A549 (cell line): ENCODE results near the gene HRH1.

Source experiments
- CEBPB ChIP-seq, 2 experiments: fragments of >200 bp in 1 of 2; sonication (Bioruptor Twin) in 1 of 2; formaldehyde crosslinking in 1 of 2; IDR thresholded peaks; 2 replicates each; pipeline ENCODE4 v1.6.1; 2012 to 2016
- JUN ChIP-seq, 2 experiments: fragments of >200 bp; sonication (Bioruptor Twin); formaldehyde crosslinking; IDR thresholded peaks; 2 replicates in 1 of 2; 3 replicates in 1 of 2; pipeline ENCODE4 v1.6.1; 2016 to 2017
- POLR2A ChIP-seq: IDR thresholded peaks from 2 replicates; pipeline ENCODE4 v1.6.1; 2012; ENCODE audit warnings: mild to moderate bottlenecking, low read length
- SMC3 ChIP-seq: fragments of >200 bp; sonication (Bioruptor Twin); formaldehyde crosslinking; IDR thresholded peaks from 3 replicates; pipeline ENCODE4 v1.6.1; 2018; ENCODE audit warnings: inconsistent platforms
- ZFP36 ChIP-seq: fragments of 450-650 bp; IDR thresholded peaks from 2 replicates; pipeline ENCODE4 v1.6.1; 2014; ENCODE audit warnings: borderline replicate concordance; ENCODE audit not compliant: partially characterized antibody
- TF ChIP-seq, protein P1 (sequence below): IDR thresholded peaks from 2 replicates; pipeline ENCODE4 v1.6.1; 2012
- TF ChIP-seq, protein P2 (sequence below): fragments of >200 bp; sonication (Bioruptor Twin); formaldehyde crosslinking; IDR thresholded peaks from 3 replicates; pipeline ENCODE4 v1.5.1; 2016

DNA sequence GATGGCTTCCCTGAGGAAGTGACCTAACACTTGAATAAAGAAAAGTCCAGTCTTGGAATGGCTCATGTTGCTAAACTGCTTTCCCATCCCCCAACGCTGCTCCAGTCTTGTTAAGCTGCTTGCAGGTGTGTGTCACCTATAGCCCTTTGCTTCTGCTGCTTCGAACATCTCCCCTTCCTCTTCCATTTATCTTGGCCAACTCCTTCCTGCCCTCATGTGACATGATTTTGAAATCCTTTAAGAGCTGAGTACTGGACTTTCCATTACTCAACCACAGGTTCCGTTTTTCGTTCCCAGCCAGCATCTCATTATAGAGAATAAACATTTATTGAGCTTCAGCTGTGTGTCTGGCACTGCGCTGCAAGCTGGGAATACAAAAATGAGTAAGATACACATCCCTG lies 119.6 kb downstream of the HRH1 start:
- TF ChIP-seq, protein P1, sequence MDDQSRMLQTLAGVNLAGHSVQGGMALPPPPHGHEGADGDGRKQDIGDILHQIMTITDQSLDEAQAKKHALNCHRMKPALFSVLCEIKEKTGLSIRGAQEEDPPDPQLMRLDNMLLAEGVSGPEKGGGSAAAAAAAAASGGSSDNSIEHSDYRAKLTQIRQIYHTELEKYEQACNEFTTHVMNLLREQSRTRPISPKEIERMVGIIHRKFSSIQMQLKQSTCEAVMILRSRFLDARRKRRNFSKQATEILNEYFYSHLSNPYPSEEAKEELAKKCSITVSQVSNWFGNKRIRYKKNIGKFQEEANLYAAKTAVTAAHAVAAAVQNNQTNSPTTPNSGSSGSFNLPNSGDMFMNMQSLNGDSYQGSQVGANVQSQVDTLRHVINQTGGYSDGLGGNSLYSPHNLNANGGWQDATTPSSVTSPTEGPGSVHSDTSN, result no peak
- TF ChIP-seq POLR2A (no peak), ZFP36 (no peak), SMC3 (no peak), CEBPB (IDR thresholded peaks at IDR 0.05) (no peak), JUN (IDR thresholded peaks at IDR 0.05) (no peak)
- TF ChIP-seq, protein P2, sequence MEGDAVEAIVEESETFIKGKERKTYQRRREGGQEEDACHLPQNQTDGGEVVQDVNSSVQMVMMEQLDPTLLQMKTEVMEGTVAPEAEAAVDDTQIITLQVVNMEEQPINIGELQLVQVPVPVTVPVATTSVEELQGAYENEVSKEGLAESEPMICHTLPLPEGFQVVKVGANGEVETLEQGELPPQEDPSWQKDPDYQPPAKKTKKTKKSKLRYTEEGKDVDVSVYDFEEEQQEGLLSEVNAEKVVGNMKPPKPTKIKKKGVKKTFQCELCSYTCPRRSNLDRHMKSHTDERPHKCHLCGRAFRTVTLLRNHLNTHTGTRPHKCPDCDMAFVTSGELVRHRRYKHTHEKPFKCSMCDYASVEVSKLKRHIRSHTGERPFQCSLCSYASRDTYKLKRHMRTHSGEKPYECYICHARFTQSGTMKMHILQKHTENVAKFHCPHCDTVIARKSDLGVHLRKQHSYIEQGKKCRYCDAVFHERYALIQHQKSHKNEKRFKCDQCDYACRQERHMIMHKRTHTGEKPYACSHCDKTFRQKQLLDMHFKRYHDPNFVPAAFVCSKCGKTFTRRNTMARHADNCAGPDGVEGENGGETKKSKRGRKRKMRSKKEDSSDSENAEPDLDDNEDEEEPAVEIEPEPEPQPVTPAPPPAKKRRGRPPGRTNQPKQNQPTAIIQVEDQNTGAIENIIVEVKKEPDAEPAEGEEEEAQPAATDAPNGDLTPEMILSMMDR, result no peak
